Measurements from ENCODE around the gene KIN. TPM values are rescaled to one million over a fixed set of nuclear protein-coding genes. Genes with fewer than 3 reads are reported as not detected.
A peak's percentile ranks its signal among the peaks of the same experiment; 100 is the strongest.

Gene KIN
- total RNA-seq: 10 to 100 TPM in 2 of 6 donors, 1 to 10 TPM in 4; 5.9 to 14.7 (median 9.5) TPM

- Histone ChIP-seq H3K4me3 (peak within 1 kb of the TSS; percentile 67 to 91 (median 80)), H3K27me3 (no peaks in the 10 kb centered on the region), H3K36me3 (no peaks in the 10 kb centered on the region), H3K4me1 (peaks cover 24 to 51% (median 27%) of the 10 kb centered on the region in 4 donors), H3K9me3 (no peaks in the 10 kb centered on the region), H3K27ac (peak within 1 kb of the TSS; percentile 77 to 92 (median 85))
- 0 to 1% methylated on average over 29 to 39 of the region's 59 CpGs for WGBS, 2 donors
- DNase-seq: peak; percentile 98 to 99
- TF ChIP-seq CTCF (IDR thresholded peaks at IDR 0.05) (no peak), EP300 (IDR thresholded peaks at IDR 0.05) (no peak), POLR2AphosphoS5 (IDR thresholded peaks at IDR 0.05) (peak; percentile 83 to 86), POLR2A (IDR thresholded peaks at IDR 0.05) (peak in 3 of 4 donors; percentile 67 to 89 (median 87))
- peak; percentile 98 for ATAC-seq (ENCODE audit: low FRiP score in 2 of 2)
Observed at GRCh38 chr10:7787857-7788638, at the start of gene KIN, which contains the start of gene ATP5F1C. KIN (minus strand) TSS chr10:7787993; CDS start chr10:7787933, 60 bp downstream. ATP5F1C (plus strand) TSS chr10:7788177; CDS start chr10:7788208, 31 bp downstream.

GRCh38 chr10:7836571-7836970 is 48.8 kb upstream of the KIN start:
- no peak overlapping the region for H3K27ac ChIP-seq
- no peaks in the 10 kb centered on the region for H3K9me3 ChIP-seq
- H3K4me3 ChIP-seq: no peak overlapping the region
- ATAC-seq (ENCODE audit: low FRiP score in 2 of 2): no peak
- TF ChIP-seq CTCF (IDR thresholded peaks at IDR 0.05): no peak
- no peak for TF ChIP-seq POLR2AphosphoS5 (IDR thresholded peaks at IDR 0.05)
- no peak for TF ChIP-seq EP300 (IDR thresholded peaks at IDR 0.05)
- no peak for TF ChIP-seq POLR2A (IDR thresholded peaks at IDR 0.05)
- peaks cover 0 to 3% (median 0%) of the 10 kb centered on the region in 4 donors for H3K36me3 ChIP-seq
- DNase-seq: no peak
- 91 to 93% methylated on average over 2 of the region's 2 CpGs for WGBS, 2 donors
- H3K4me1 ChIP-seq: no peaks in the 10 kb centered on the region
- no peaks in the 10 kb centered on the region for H3K27me3 ChIP-seq

- no peaks in the 10 kb centered on the region for H3K9me3 ChIP-seq
- H3K4me1 ChIP-seq: peaks cover 0 to 4% (median 0%) of the 10 kb centered on the region in 4 donors
- no peak for TF ChIP-seq POLR2AphosphoS5 (IDR thresholded peaks at IDR 0.05)
- TF ChIP-seq EP300 (IDR thresholded peaks at IDR 0.05): no peak
- no peak for TF ChIP-seq CTCF (IDR thresholded peaks at IDR 0.05)
- TF ChIP-seq POLR2A (IDR thresholded peaks at IDR 0.05): no peak
- peaks cover 0 to 6% (median 0%) of the 10 kb centered on the region in 4 donors for H3K36me3 ChIP-seq
- H3K27me3 ChIP-seq: no peaks in the 10 kb centered on the region
- H3K4me3 ChIP-seq: no peak overlapping the region
- ATAC-seq (ENCODE audit: low FRiP score in 2 of 2) (no peak), DNase-seq (no peak)
- H3K27ac ChIP-seq: no peak overlapping the region
- 80 to 85% methylated on average over 3 of the region's 3 CpGs for WGBS, 2 donors
Observed at GRCh38 chr10:7834262-7834661, 46.5 kb upstream of the KIN start.

GRCh38 chr10:7833210-7833609 is 45.4 kb upstream of the KIN start:
- DNase-seq (no peak), ATAC-seq (ENCODE audit: low FRiP score in 2 of 2) (no peak)
- Histone ChIP-seq H3K4me1 (peaks cover 0 to 4% (median 0%) of the 10 kb centered on the region in 4 donors), H3K36me3 (peaks cover 0 to 6% (median 0%) of the 10 kb centered on the region in 4 donors), H3K9me3 (no peaks in the 10 kb centered on the region), H3K27me3 (no peaks in the 10 kb centered on the region), H3K27ac (no peak overlapping the region), H3K4me3 (no peak overlapping the region)
- TF ChIP-seq POLR2A (IDR thresholded peaks at IDR 0.05): no peak
- no peak for TF ChIP-seq POLR2AphosphoS5 (IDR thresholded peaks at IDR 0.05)
- no peak for TF ChIP-seq CTCF (IDR thresholded peaks at IDR 0.05)
